Cardiac fibroblast (primary cell): ENCODE results near the gene SLC17A2.

ENCODE experiments used
- DNase-seq, 2 donors: peaks; one replicate each; pipeline versions ENCODE4 v3.0.0 to v3.0.0-alpha.2; 2010; ENCODE audit warnings: low read depth in 2 of 2
- H3K4me3 ChIP-seq, 2 donors: replicated peaks in 1 of 2; 1 replicate in 1 of 2; 2 replicates in 1 of 2; pipeline ENCODE4 v1.5.1; 2011; ENCODE audit warnings: low read depth in 2 of 2, low read length in 2 of 2, mild to moderate bottlenecking in 2 of 2, moderate library complexity in 1 of 2
- TF ChIP-seq, protein P1 (sequence below): IDR thresholded peaks from one replicate; pipeline ENCODE4 v1.5.1; 2011; ENCODE audit warnings: low read depth, mild to moderate bottlenecking, low read length, inconsistent platforms

SLC17A2 gene

DNA sequence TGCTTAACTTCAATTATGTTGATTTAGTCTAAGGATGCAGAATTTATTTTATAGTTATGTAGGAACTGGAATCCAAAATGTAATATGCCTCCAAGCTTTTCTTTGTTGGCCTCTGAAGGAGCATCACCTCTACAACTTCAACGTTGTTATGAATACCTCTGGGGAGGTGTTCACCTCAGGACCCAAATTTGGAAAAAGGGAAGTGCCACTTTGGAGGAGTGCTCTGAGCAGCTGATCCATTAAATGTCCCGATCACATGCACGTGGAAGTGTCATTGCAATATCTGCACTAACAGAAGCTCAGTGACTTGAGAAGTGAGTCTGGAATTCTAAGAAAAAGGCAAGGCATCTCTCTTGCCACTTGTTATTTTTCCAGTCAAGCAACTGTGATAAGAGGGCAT, 34.2 kb downstream of the SLC17A2 start:
- TF ChIP-seq, protein P1, sequence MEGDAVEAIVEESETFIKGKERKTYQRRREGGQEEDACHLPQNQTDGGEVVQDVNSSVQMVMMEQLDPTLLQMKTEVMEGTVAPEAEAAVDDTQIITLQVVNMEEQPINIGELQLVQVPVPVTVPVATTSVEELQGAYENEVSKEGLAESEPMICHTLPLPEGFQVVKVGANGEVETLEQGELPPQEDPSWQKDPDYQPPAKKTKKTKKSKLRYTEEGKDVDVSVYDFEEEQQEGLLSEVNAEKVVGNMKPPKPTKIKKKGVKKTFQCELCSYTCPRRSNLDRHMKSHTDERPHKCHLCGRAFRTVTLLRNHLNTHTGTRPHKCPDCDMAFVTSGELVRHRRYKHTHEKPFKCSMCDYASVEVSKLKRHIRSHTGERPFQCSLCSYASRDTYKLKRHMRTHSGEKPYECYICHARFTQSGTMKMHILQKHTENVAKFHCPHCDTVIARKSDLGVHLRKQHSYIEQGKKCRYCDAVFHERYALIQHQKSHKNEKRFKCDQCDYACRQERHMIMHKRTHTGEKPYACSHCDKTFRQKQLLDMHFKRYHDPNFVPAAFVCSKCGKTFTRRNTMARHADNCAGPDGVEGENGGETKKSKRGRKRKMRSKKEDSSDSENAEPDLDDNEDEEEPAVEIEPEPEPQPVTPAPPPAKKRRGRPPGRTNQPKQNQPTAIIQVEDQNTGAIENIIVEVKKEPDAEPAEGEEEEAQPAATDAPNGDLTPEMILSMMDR, result no peak

DNA sequence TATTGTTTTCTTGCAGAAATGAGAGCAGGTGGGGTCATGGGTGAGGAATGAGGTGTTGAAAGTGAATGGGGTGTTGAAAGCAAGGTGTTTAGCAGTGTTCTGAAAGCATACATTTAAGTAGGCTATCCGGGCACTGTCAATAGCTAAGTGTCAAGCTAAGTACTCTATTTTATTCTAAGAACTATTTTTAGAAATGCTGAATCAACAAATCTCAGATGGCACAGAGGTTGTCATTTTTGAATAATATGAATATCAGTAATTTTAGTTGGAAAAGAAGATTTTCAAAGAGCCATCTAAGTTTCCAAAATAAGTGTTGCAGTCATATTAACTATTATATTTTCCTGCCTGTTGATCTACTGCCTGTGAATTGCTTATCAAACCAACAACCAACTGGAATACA, 34.7 kb downstream of the SLC17A2 start:
- H3K4me3 ChIP-seq, result no peak overlapping the region
- DNase-seq, result no peak
- TF ChIP-seq, protein P1, result no peak

More for the DNA sequence above, 34.2 kb downstream of the SLC17A2 start:
- no peak overlapping the region for H3K4me3 ChIP-seq
- no peak for DNase-seq

GRCh38 chr6:25893778-25894177, 36.7 kb downstream of the SLC17A2 start:
- TF ChIP-seq, protein P1, result no peak
- DNase-seq, result no peak
- H3K4me3 ChIP-seq, result no peak overlapping the region

DNA sequence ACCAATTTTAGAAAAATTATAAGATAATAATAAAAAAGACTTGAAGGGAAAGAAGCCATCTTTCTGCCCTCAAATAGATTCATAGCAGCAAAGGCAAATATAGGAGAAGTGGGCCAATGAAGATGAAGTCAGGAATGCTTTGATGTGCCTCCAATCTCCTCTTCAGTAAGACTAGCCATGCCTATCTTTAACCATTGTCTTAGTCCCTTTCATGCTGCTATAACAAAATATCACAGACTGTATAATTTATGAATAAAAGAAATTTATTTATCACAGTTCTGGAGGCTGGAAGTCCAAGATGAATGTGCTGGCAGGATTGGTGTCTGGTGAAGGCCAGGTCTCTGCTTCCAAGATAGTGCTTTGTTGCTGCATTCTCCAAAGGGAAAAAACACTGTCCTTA, 37.6 kb downstream of the SLC17A2 start:
- no peak for DNase-seq
- TF ChIP-seq, protein P1, result no peak
- H3K4me3 ChIP-seq, result no peak overlapping the region

DNA sequence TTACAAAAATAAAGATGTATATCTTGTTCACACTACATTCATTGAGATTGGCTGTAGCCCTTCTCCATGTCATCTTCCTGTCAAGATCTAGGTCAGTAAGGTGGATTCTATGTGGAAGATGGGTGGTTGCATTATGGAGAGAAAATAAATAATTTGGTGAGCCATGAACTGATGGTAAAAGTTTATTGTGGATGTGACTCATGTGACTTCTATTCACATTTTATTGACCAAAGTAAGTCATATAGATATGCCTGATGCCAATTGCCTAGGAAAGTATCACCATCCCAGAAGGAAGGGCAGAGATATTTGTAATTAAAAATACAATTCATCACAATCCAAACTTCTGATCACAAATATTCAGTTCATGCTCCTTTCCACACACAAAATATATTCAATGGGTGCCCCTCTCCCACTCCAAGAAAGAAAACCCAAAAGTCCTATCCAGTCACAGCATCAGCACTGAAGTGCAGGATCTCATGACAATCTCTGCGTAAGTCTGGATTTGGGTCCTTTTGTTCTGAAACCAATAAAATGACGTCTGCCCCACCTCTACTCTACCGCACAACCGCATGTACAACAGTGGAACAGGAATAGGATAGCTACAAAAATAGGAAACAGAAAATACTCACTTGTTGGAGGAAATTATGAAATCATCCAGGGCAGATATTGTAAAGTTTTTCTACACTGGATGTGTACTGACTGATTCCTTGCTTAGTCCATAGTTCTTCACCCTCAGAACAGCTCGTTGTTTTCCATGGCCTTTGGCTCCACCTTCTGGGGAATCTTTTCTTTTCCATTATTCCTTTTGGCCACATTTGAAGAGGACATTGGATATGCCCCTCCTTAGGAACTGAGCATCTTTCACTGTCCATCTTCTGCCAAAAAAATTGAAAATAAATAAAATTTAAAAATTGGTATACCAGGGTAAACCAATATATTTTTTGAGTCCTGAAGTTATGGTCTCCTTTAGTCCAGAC, 40.3 kb downstream of the SLC17A2 start:
- DNase-seq, result peak; percentile 67 to 74
- no peak overlapping the region for H3K4me3 ChIP-seq
- TF ChIP-seq, protein P1, result peak; percentile 37

- no peak for DNase-seq
- TF ChIP-seq, protein P1, result no peak
- no peak overlapping the region for H3K4me3 ChIP-seq
Observed at GRCh38 chr6:25888626-25889025, 41.9 kb downstream of the SLC17A2 start.
